C4-2B (cell line): ENCODE results near the gene LRIT2.

ENCODE experiments used
- ZFX ChIP-seq: fragments of 450-650 bp; IDR thresholded peaks from 2 replicates; pipeline ENCODE4 v1.6.1; 2017
- TF ChIP-seq, protein P1 (sequence below): fragments of 450-650 bp; conservative IDR thresholded peaks from 2 replicates; pipeline ENCODE4 v1.5.1; 2017; ENCODE audit warnings: mild to moderate bottlenecking

- TF ChIP-seq, protein P1, sequence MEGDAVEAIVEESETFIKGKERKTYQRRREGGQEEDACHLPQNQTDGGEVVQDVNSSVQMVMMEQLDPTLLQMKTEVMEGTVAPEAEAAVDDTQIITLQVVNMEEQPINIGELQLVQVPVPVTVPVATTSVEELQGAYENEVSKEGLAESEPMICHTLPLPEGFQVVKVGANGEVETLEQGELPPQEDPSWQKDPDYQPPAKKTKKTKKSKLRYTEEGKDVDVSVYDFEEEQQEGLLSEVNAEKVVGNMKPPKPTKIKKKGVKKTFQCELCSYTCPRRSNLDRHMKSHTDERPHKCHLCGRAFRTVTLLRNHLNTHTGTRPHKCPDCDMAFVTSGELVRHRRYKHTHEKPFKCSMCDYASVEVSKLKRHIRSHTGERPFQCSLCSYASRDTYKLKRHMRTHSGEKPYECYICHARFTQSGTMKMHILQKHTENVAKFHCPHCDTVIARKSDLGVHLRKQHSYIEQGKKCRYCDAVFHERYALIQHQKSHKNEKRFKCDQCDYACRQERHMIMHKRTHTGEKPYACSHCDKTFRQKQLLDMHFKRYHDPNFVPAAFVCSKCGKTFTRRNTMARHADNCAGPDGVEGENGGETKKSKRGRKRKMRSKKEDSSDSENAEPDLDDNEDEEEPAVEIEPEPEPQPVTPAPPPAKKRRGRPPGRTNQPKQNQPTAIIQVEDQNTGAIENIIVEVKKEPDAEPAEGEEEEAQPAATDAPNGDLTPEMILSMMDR: no peak
- no peak for TF ChIP-seq ZFX
Measured at GRCh38 chr10:84265418-84265817, 40.1 kb upstream of the LRIT2 start.
